Bronchial epithelial cell (primary cell): ENCODE measurements around the gene EDEM2. TPM values are rescaled to one million over a fixed set of nuclear protein-coding genes. Genes with fewer than 3 reads are reported as not detected.
"Not testable (repeated sequence)": the region's sequence is repeated elsewhere in the genome, so short reads cannot be mapped to it uniquely, and the experiment has no call there.

Experiments used
- DNase-seq: peaks from one replicate; pipeline ENCODE4 v3.0.0-alpha.2; 2010; ENCODE audit warnings: low read depth
- FAIRE-seq: peaks from 2 replicates; lab custom pipeline; 2011; peaks lifted over from hg19 to GRCh38; lab: Jason Lieb, UNC
- H3K27me3 ChIP-seq: 2 replicates; pipeline ENCODE4 v1.5.1; 2011; ENCODE audit warnings: low read length; ENCODE audit not compliant: control insufficient read depth, insufficient read depth
- H3K36me3 ChIP-seq: 2 replicates; pipeline ENCODE4 v1.5.1; 2011; ENCODE audit warnings: low read length; ENCODE audit not compliant: control insufficient read depth, insufficient read depth
- H3K4me3 ChIP-seq: 2 replicates; pipeline ENCODE4 v1.5.1; 2011; ENCODE audit warnings: mild to moderate bottlenecking, low read depth, low read length, control low read depth
- total RNA-seq: library from RNA; depleted of rRNA; stranded (reverse); fragments of >200 nt; gene quantifications from 2 replicates; pipeline ENCODE4 v1.2.1, GENCODE V29; 2014
- TF ChIP-seq, protein P1 (sequence below): IDR thresholded peaks from 2 replicates; pipeline ENCODE4 v1.5.1; 2011; ENCODE audit warnings: mild to moderate bottlenecking, moderate library complexity, low read length, control low read depth, inconsistent platforms; ENCODE audit not compliant: insufficient read depth, severe bottlenecking

The EDEM2 gene
- total RNA-seq, 1 donor from 2014 or later = 36.3 TPM

DNA sequence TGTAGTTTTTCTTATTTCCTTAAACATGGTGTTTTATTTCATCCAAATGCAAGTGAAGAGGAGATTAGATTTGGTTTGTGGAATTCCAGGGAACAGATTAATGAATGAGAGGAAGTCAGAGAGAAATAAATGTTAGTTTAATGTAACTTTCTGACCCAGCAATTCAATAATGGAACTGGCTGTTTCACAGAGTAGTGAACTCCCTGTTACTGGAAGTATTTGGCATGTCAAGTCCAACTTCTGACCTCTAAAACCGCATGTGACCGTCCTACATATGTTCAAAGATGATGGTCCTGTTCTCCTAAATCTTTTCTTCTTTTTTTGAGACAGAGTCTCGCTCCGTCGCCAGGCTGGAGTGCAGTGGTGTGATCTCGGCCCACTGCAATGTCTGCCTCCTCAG, 43.4 kb upstream of the EDEM2 start:
- no peaks in the 10 kb centered on the region for H3K27me3 ChIP-seq
- no peak overlapping the region for H3K4me3 ChIP-seq
- DNase-seq = no peak
- no peak for FAIRE-seq
- H3K36me3 ChIP-seq = no peaks in the 10 kb centered on the region
- TF ChIP-seq, protein P1, sequence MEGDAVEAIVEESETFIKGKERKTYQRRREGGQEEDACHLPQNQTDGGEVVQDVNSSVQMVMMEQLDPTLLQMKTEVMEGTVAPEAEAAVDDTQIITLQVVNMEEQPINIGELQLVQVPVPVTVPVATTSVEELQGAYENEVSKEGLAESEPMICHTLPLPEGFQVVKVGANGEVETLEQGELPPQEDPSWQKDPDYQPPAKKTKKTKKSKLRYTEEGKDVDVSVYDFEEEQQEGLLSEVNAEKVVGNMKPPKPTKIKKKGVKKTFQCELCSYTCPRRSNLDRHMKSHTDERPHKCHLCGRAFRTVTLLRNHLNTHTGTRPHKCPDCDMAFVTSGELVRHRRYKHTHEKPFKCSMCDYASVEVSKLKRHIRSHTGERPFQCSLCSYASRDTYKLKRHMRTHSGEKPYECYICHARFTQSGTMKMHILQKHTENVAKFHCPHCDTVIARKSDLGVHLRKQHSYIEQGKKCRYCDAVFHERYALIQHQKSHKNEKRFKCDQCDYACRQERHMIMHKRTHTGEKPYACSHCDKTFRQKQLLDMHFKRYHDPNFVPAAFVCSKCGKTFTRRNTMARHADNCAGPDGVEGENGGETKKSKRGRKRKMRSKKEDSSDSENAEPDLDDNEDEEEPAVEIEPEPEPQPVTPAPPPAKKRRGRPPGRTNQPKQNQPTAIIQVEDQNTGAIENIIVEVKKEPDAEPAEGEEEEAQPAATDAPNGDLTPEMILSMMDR = no peak

- not testable (repeated sequence) for H3K36me3 ChIP-seq, H3K27me3 ChIP-seq, FAIRE-seq, DNase-seq, H3K4me3 ChIP-seq
Observed at GRCh38 chr20:35189223-35189622, 42.1 kb upstream of the EDEM2 start.

- FAIRE-seq (no peak), DNase-seq (no peak)
- Histone ChIP-seq H3K36me3 (no peaks in the 10 kb centered on the region), H3K27me3 (no peaks in the 10 kb centered on the region), H3K4me3 (no peak overlapping the region)
- TF ChIP-seq, protein P1 = no peak
Observed at GRCh38 chr20:35187584-35188190, 40.6 kb upstream of the EDEM2 start.

GRCh38 chr20:35186691-35187289, 39.7 kb upstream of the EDEM2 start:
- not testable (repeated sequence) for H3K36me3 ChIP-seq, H3K27me3 ChIP-seq, DNase-seq, H3K4me3 ChIP-seq, FAIRE-seq

DNA sequence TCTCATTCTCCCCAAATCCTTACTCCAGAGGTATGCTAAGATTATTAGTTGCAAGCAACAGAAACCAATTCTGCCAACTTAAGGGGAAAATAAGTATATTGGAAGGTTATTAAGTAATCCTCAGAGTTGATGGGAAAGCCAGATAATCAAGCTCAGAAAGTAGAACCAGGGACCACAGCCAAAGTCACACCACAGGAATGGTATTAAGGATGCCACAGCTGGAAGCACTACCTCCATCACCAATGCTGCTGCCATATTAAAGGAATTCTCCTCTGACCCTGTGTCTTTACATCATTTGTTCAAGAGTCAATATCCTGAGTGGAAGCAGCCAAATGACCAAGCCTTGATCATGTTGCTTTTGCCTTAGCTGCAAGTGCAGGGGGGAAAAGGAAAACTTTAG, 34.6 kb upstream of the EDEM2 start:
- Histone ChIP-seq H3K36me3 (peaks cover 2% of the 10 kb centered on the region), H3K27me3 (no peaks in the 10 kb centered on the region), H3K4me3 (no peak overlapping the region)
- FAIRE-seq (no peak), DNase-seq (no peak)
- TF ChIP-seq, protein P1 = no peak

GRCh38 chr20:35180266-35180665, 33.1 kb upstream of the EDEM2 start:
- Histone ChIP-seq H3K27me3 (no peaks in the 10 kb centered on the region), H3K4me3 (no peak overlapping the region), H3K36me3 (peaks cover 6% of the 10 kb centered on the region)
- DNase-seq (no peak), FAIRE-seq (no peak)
- TF ChIP-seq, protein P1 = no peak
